ENCODE measurements around the gene RPL36AL.
"Not testable (repeated sequence)": the region's sequence is repeated elsewhere in the genome, so short reads cannot be mapped to it uniquely, and the experiment has no call there.

RPL36AL gene

DNA sequence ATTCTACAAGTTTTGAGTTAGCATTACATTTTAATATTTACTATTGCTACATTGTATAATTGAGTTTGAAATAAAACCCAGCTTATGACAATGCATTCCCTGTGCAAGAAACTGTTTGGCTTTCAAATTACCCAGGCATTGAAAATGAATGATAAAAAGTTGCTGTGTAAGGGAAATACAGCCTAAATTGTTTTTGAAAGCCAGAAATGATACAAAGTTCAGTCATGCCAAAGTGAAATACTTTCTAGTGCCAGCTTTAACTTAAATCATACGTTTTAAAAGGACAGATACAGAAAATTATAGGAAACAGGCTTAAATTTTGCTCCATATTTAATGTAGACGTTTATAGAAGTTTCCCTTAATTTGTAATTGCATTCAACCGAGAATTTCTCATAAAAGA lies 3.0 kb upstream of the RPL36AL start:
- H3K27ac ChIP-seq (ENCODE audit: poor library complexity, severe bottlenecking) = peak overlapping the region; percentile 47
- ATAC-seq (ENCODE audit: low read depth) (no peak), DNase-seq (ENCODE audit: low spot score) (no peak)
- H3K4me3 ChIP-seq (ENCODE audit: severe bottlenecking) = no peak overlapping the region
- no peaks in the 10 kb centered on the region for H3K27me3 ChIP-seq (ENCODE audit: insufficient read depth, poor library complexity, severe bottlenecking)
- TF ChIP-seq, protein P1, sequence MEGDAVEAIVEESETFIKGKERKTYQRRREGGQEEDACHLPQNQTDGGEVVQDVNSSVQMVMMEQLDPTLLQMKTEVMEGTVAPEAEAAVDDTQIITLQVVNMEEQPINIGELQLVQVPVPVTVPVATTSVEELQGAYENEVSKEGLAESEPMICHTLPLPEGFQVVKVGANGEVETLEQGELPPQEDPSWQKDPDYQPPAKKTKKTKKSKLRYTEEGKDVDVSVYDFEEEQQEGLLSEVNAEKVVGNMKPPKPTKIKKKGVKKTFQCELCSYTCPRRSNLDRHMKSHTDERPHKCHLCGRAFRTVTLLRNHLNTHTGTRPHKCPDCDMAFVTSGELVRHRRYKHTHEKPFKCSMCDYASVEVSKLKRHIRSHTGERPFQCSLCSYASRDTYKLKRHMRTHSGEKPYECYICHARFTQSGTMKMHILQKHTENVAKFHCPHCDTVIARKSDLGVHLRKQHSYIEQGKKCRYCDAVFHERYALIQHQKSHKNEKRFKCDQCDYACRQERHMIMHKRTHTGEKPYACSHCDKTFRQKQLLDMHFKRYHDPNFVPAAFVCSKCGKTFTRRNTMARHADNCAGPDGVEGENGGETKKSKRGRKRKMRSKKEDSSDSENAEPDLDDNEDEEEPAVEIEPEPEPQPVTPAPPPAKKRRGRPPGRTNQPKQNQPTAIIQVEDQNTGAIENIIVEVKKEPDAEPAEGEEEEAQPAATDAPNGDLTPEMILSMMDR (IDR thresholded peaks at IDR 0.05; ENCODE audit: poor library complexity, severe bottlenecking) = no peak
- peaks cover 65% of the 10 kb centered on the region for H3K36me3 ChIP-seq (ENCODE audit: low read depth)
- H3K9me3 ChIP-seq (ENCODE audit: severe bottlenecking) = no peaks in the 10 kb centered on the region
- H3K4me1 ChIP-seq (ENCODE audit: insufficient read depth, poor library complexity, severe bottlenecking) = peaks cover 21% of the 10 kb centered on the region

DNA sequence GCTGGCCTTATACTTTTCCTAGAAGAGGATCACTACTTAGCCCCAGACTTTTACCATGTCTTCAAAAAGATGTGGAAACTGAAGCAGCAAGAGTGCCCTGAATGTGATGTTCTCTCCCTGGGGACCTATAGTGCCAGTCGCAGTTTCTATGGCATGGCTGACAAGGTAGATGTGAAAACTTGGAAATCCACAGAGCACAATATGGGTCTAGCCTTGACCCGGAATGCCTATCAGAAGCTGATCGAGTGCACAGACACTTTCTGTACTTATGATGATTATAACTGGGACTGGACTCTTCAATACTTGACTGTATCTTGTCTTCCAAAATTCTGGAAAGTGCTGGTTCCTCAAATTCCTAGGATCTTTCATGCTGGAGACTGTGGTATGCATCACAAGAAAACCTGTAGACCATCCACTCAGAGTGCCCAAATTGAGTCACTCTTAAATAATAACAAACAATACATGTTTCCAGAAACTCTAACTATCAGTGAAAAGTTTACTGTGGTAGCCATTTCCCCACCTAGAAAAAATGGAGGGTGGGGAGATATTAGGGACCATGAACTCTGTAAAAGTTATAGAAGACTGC lies 1.7 kb upstream of the RPL36AL start:
- Histone ChIP-seq H3K27me3 (ENCODE audit: insufficient read depth, poor library complexity, severe bottlenecking) (no peaks in the 10 kb centered on the region), H3K4me1 (ENCODE audit: insufficient read depth, poor library complexity, severe bottlenecking) (peaks cover 31% of the 10 kb centered on the region), H3K27ac (ENCODE audit: poor library complexity, severe bottlenecking) (no peak overlapping the region), H3K36me3 (ENCODE audit: low read depth) (peaks cover 65% of the 10 kb centered on the region), H3K9me3 (ENCODE audit: severe bottlenecking) (no peaks in the 10 kb centered on the region), H3K4me3 (ENCODE audit: severe bottlenecking) (peak overlapping the region; percentile 76)
- ATAC-seq (ENCODE audit: low read depth) (no peak), DNase-seq (ENCODE audit: low spot score) (no peak)
- TF ChIP-seq, protein P1 (IDR thresholded peaks at IDR 0.05; ENCODE audit: poor library complexity, severe bottlenecking) = no peak

DNA sequence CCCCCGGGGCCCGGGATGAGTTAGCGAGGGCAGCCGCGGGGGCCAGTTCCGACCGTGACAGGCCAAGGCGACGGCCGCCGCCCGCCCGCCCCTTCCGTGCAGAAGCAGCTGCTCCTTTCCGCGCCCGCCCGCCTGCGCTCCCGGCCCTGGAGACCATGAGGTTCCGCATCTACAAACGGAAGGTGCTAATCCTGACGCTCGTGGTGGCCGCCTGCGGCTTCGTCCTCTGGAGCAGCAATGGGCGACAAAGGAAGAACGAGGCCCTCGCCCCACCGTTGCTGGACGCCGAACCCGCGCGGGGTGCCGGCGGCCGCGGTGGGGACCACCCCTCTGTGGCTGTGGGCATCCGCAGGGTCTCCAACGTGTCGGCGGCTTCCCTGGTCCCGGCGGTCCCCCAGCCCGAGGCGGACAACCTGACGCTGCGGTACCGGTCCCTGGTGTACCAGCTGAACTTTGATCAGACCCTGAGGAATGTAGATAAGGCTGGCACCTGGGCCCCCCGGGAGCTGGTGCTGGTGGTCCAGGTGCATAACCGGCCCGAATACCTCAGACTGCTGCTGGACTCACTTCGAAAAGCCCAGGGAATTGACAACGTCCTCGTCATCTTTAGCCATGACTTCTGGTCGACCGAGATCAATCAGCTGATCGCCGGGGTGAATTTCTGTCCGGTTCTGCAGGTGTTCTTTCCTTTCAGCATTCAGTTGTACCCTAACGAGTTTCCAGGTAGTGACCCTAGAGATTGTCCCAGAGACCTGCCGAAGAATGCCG lies 872 bp upstream of the RPL36AL start:
- peak; percentile 80 for DNase-seq (ENCODE audit: low spot score)
- Histone ChIP-seq H3K4me1 (ENCODE audit: insufficient read depth, poor library complexity, severe bottlenecking) (peaks cover 34% of the 10 kb centered on the region), H3K36me3 (ENCODE audit: low read depth) (peaks cover 66% of the 10 kb centered on the region)

GRCh38 chr14:49619730-49620129 lies 696 bp downstream of the RPL36AL start:
- Histone ChIP-seq H3K4me3 (ENCODE audit: severe bottlenecking) (peak overlapping the region; percentile 76), H3K27ac (ENCODE audit: poor library complexity, severe bottlenecking) (peak overlapping the region; percentile 81), H3K36me3 (ENCODE audit: low read depth) (peaks cover 58% of the 10 kb centered on the region), H3K9me3 (ENCODE audit: severe bottlenecking) (no peaks in the 10 kb centered on the region), H3K27me3 (ENCODE audit: insufficient read depth, poor library complexity, severe bottlenecking) (no peaks in the 10 kb centered on the region), H3K4me1 (ENCODE audit: insufficient read depth, poor library complexity, severe bottlenecking) (peaks cover 34% of the 10 kb centered on the region)
- no peak for DNase-seq (ENCODE audit: low spot score)
- ATAC-seq (ENCODE audit: low read depth) = no peak
- TF ChIP-seq, protein P1 (IDR thresholded peaks at IDR 0.05; ENCODE audit: poor library complexity, severe bottlenecking) = no peak

More for the DNA sequence above, 872 bp upstream of the RPL36AL start:
- Histone ChIP-seq H3K27me3 (ENCODE audit: insufficient read depth, poor library complexity, severe bottlenecking) (no peaks in the 10 kb centered on the region), H3K27ac (ENCODE audit: poor library complexity, severe bottlenecking) (peak overlapping the region; percentile 81), H3K9me3 (ENCODE audit: severe bottlenecking) (no peaks in the 10 kb centered on the region), H3K4me3 (ENCODE audit: severe bottlenecking) (peak overlapping the region; percentile 76)
- peak; percentile 22 for ATAC-seq (ENCODE audit: low read depth)
- TF ChIP-seq, protein P1 (IDR thresholded peaks at IDR 0.05; ENCODE audit: poor library complexity, severe bottlenecking) = peak; percentile 13

DNA sequence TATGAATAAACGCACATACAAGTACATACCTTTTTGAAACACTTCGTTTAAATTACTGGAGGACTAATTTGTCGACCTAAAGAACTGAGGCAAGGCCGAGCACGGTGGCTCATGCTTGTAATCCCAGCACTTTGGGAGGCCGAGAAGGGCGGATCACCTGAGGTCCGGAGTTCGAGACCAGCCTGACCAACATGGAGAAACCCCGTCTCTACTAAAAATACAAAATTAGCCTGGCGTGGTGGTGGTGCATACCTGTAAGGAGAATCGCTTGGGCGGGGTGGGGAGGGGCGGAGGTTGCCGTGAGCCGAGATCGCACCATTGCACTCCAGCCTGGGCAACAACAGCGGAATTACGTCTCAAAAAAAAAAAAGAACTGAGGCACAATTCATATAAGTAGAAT lies 1.2 kb downstream of the RPL36AL start:
- H3K9me3 ChIP-seq (ENCODE audit: severe bottlenecking); DNase-seq (ENCODE audit: low spot score); ATAC-seq (ENCODE audit: low read depth); H3K27me3 ChIP-seq (ENCODE audit: insufficient read depth, poor library complexity, severe bottlenecking): not testable (repeated sequence)
- peaks cover 58% of the 10 kb centered on the region for H3K36me3 ChIP-seq (ENCODE audit: low read depth)
- H3K4me3 ChIP-seq (ENCODE audit: severe bottlenecking) = peak overlapping the region; percentile 76
- H3K27ac ChIP-seq (ENCODE audit: poor library complexity, severe bottlenecking) = peak overlapping the region; percentile 81
- H3K4me1 ChIP-seq (ENCODE audit: insufficient read depth, poor library complexity, severe bottlenecking) = peaks cover 30% of the 10 kb centered on the region
